ENCODE results near the gene PTPRE.

DNA sequence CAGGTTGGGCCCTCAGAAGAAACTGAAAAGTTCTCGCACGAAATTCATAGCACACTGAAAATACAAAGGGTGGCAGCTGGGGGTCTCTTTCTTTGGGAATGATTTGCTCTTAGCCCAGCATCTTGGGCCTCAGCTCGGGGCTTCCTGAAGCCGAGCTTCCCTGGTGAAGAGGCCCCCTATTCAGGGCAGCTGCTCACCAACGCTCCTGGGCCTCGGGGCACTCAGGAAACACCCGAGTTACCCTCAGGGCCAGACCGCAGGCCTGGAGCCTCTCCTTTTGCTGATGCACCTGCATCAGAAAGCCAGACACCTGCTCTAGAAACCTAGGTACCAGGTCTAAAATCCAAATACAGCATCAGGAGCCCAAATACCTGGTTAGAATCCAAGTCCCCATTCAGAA is 85.5 kb downstream of the PTPRE start:
- TF ChIP-seq, protein P1, sequence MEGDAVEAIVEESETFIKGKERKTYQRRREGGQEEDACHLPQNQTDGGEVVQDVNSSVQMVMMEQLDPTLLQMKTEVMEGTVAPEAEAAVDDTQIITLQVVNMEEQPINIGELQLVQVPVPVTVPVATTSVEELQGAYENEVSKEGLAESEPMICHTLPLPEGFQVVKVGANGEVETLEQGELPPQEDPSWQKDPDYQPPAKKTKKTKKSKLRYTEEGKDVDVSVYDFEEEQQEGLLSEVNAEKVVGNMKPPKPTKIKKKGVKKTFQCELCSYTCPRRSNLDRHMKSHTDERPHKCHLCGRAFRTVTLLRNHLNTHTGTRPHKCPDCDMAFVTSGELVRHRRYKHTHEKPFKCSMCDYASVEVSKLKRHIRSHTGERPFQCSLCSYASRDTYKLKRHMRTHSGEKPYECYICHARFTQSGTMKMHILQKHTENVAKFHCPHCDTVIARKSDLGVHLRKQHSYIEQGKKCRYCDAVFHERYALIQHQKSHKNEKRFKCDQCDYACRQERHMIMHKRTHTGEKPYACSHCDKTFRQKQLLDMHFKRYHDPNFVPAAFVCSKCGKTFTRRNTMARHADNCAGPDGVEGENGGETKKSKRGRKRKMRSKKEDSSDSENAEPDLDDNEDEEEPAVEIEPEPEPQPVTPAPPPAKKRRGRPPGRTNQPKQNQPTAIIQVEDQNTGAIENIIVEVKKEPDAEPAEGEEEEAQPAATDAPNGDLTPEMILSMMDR (IDR thresholded peaks at IDR 0.05) = no peak
- TF ChIP-seq POLR2A (IDR thresholded peaks at IDR 0.05) (no peak), POLR2AphosphoS5 (IDR thresholded peaks at IDR 0.05) (no peak)

Measured in upper lobe of left lung (tissue), 4 donors.